GM10266 (cell line): ENCODE measurements around the gene LRMDA.

ENCODE experiments used
- DNase-seq: peaks from one replicate; pipeline ENCODE4 v3.0.0; 2012; ENCODE audit errors: extremely low spot score
- TF ChIP-seq, protein P1 (sequence below): IDR thresholded peaks from 2 replicates; pipeline ENCODE4 v1.5.1; 2012; ENCODE audit warnings: mild to moderate bottlenecking, low read depth; ENCODE audit not compliant: control insufficient read depth, insufficient read depth; ENCODE audit errors: missing control alignments

LRMDA gene

DNA sequence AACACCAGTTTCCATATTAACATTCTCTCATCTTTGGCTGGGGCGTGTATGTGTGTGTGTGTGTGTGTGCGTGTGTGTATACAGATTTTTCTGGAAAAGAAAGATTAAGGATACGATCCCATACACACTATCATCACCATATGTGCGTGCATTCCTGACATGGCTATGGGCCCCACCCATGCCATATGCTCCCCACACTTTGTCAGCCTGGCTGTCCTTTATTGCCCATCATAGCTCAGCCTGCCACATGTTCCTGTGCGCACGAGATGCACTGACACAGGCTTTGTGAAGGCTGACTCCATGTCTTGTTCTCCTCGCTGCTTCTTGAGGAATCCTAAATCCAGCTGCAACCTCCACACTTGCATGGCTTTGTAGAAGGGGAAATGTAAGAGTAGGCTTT, 984.1 kb downstream of the LRMDA start:
- TF ChIP-seq, protein P1, sequence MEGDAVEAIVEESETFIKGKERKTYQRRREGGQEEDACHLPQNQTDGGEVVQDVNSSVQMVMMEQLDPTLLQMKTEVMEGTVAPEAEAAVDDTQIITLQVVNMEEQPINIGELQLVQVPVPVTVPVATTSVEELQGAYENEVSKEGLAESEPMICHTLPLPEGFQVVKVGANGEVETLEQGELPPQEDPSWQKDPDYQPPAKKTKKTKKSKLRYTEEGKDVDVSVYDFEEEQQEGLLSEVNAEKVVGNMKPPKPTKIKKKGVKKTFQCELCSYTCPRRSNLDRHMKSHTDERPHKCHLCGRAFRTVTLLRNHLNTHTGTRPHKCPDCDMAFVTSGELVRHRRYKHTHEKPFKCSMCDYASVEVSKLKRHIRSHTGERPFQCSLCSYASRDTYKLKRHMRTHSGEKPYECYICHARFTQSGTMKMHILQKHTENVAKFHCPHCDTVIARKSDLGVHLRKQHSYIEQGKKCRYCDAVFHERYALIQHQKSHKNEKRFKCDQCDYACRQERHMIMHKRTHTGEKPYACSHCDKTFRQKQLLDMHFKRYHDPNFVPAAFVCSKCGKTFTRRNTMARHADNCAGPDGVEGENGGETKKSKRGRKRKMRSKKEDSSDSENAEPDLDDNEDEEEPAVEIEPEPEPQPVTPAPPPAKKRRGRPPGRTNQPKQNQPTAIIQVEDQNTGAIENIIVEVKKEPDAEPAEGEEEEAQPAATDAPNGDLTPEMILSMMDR: no peak
- no peak for DNase-seq

DNA sequence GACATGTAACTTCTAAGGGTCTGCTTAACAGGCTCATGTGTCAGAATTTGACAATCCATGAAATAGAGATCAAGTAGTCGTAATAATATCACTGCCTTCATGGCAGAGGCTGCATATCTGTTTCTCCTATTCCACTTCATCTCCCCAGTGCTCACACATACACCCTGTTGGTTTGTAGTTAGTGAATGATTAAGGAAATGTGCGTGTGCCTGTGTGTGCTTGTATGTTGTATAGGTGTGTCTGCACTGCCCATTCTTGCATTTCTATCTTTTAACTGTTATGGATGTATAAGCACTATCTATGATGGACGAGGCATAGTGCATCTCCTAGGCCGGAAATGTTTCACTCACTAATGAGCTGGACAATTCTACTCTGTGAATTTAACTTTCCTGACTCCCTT, 985.2 kb downstream of the LRMDA start:
- DNase-seq: no peak
- TF ChIP-seq, protein P1: no peak

- DNase-seq: no peak
- TF ChIP-seq, protein P1: no peak
Observed at GRCh38 chr10:76420725-76421124, 989.3 kb downstream of the LRMDA start.

DNA sequence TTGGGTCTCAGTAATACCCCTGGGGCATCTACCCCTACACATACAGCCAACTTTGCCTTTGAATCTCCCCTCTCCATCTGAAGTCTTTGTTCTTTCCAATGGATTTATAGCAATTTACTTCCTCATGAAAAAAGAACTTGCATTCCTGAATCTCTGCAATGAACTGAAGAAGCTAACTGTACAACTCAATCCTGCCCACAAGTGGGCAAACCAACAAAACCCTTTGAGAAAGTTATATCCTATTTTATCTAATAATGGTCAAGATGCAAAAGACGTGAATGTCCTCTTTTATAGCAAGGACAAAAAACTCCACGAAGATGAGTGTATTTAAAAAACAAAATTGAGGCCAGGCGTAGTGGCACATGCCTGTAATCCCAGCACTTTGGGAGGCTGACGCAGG, 991.3 kb downstream of the LRMDA start:
- no peak for DNase-seq
- TF ChIP-seq, protein P1: no peak

GRCh38 chr10:76428551-76429367, 997.3 kb downstream of the LRMDA start:
- TF ChIP-seq, protein P1: no peak

GRCh38 chr10:76429368-76430060, 998.1 kb downstream of the LRMDA start:
- no peak for DNase-seq
- TF ChIP-seq, protein P1: no peak

More at GRCh38 chr10:76428551-76429367, 997.3 kb downstream of the LRMDA start:
- DNase-seq: no peak
